B cell (primary cell): Measurements from ENCODE around the gene CTIF.

Experiments used
- EZH2 ChIP-seq: IDR thresholded peaks from 2 replicates; pipeline ENCODE4 v1.6.1; 2012; ENCODE audit warnings: borderline replicate concordance, low read depth, mild to moderate bottlenecking, moderate library complexity, low read length; ENCODE audit not compliant: insufficient read depth, poor library complexity, severe bottlenecking
- TF ChIP-seq, protein P1 (sequence below): fragments of 200-600 bp; IDR thresholded peaks from one replicate; pipeline ENCODE4 v1.8.0; 2022; ENCODE audit warnings: antibody characterized with exemption, mild to moderate bottlenecking

DNA sequence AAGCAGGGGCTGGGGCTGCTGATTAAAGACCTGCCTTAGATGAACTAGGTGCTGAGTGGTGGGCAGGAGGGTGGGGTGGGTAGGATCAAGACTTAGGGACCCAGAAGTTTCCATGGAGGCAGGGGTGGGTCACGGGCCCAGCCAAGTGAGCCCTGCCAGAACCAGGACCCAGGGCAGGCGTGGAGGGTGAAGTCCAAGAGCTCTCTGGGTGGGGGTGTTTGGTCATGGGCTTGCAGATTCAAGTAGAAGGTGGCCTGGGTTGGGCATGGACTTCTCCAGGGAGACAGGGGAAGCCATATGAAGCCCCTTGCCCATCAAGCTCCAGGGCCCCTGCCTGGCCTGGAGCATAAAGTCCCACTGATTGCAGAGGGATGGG, 243.1 kb downstream of the CTIF start:
- TF ChIP-seq, protein P1, sequence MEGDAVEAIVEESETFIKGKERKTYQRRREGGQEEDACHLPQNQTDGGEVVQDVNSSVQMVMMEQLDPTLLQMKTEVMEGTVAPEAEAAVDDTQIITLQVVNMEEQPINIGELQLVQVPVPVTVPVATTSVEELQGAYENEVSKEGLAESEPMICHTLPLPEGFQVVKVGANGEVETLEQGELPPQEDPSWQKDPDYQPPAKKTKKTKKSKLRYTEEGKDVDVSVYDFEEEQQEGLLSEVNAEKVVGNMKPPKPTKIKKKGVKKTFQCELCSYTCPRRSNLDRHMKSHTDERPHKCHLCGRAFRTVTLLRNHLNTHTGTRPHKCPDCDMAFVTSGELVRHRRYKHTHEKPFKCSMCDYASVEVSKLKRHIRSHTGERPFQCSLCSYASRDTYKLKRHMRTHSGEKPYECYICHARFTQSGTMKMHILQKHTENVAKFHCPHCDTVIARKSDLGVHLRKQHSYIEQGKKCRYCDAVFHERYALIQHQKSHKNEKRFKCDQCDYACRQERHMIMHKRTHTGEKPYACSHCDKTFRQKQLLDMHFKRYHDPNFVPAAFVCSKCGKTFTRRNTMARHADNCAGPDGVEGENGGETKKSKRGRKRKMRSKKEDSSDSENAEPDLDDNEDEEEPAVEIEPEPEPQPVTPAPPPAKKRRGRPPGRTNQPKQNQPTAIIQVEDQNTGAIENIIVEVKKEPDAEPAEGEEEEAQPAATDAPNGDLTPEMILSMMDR = no peak
- TF ChIP-seq EZH2 = no peak
